ENCODE results near the gene HIGD2B.
"Not testable (repeated sequence)": the region's sequence is repeated elsewhere in the genome, so short reads cannot be mapped to it uniquely, and the experiment has no call there.

DNA sequence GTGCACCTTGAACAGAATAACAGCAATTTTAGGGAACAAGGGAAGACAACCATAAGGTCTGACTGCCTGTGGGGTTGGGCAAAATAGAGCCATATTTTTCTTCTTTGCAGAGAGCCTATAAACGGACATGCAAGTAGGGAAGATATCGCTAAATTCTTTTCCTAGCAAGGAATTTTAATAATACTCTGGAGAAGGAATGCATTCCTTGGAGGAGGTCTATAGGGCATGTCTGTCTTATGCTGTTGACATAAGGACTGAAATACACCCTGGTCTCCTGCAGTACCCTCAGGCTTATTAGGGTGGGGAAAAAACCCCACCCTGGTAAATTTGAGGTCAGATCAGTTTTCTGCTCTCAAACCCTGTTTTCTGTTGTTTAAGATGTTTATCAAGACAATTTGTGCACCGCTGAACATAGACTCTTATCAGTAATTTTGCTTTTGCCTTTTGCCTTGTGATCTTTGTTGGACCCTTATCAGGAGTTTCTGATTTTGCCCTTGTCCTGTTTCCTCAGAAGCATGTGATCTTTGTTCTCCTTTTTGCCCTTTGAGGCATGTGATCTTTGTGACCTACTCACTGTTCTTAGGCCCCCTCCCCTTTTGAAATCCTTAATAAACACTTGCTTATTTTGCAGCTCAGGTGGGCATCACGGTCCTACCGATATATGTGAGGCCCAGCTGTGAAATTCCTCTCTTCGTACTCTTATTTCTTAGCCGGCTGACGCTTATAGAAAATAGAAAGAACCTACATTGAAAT lies 22.7 kb upstream of the HIGD2B start:
- TF ChIP-seq, protein P1, sequence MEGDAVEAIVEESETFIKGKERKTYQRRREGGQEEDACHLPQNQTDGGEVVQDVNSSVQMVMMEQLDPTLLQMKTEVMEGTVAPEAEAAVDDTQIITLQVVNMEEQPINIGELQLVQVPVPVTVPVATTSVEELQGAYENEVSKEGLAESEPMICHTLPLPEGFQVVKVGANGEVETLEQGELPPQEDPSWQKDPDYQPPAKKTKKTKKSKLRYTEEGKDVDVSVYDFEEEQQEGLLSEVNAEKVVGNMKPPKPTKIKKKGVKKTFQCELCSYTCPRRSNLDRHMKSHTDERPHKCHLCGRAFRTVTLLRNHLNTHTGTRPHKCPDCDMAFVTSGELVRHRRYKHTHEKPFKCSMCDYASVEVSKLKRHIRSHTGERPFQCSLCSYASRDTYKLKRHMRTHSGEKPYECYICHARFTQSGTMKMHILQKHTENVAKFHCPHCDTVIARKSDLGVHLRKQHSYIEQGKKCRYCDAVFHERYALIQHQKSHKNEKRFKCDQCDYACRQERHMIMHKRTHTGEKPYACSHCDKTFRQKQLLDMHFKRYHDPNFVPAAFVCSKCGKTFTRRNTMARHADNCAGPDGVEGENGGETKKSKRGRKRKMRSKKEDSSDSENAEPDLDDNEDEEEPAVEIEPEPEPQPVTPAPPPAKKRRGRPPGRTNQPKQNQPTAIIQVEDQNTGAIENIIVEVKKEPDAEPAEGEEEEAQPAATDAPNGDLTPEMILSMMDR (IDR thresholded peaks at IDR 0.05; ENCODE audit: poor library complexity) = not testable (repeated sequence)
- TF ChIP-seq EZH2phosphoT487 (IDR thresholded peaks at IDR 0.05; ENCODE audit: low read depth, severe bottlenecking, unreplicated experiment) = not testable (repeated sequence)

Data from hepatocyte (in vitro differentiated cells).